ENCODE measurements around the gene ANTXRL. TPM values are rescaled to one million over a fixed set of nuclear protein-coding genes. Genes with fewer than 3 reads are reported as not detected.
"Not testable (repeated sequence)": the region's sequence is repeated elsewhere in the genome, so short reads cannot be mapped to it uniquely, and the experiment has no call there.

The ANTXRL gene
- total and polyA plus RNA-seq, 12 donors, result 0.22 to 6.3 (median 0.49) TPM; not detected in 7

DNA sequence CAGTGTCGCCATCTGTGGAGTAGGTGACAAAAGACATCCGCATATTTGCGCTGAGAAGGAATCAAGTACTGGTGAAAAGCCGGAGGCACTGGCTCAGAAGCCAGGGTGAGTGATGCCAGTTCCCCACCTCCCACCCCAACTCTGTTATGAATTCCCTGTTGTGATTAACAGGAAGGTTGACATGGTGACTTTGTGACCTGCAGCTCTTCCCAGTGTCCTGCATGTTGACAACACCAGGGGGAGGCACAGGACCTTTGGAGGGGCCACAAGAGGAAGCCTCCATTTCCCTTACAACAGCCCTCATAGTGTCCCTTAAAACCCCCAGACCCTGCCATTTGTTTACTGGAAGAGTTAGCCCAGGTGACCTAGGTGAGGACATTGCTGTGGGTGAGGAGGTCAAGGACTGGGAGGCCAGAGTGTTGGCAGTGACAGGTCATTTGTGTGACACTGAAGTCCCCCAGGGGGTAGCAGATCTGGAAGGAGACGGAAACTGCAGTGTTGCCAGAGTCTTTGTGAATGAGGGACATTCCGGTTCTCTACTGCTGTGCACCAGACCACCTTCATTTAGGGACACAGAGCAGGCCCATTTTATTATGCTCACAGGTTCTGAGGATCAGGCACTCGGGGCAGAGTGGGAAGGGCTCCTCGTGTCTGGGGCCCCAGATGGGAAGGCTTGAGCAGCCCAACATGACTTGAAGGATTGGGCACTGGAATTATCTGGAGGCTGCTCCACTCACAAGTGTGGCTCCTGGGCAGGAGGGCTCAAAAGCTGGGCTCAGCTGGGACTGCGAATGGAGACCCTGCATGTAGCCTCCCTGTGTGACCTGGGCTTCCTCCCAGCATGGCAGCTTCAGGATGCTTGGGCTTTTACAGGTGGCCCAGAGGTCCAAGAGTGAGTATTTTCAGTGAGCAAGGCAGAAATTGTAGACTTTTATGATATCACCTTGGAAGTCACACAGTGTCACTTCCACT, 13.0 kb upstream of the ANTXRL start:
- WGBS, 2 donors, result 83 to 87% methylated on average over 9 of the region's 9 CpGs
- DNase-seq (no peak), ATAC-seq (peak in 1 of 8 donors; percentile 41)

DNA sequence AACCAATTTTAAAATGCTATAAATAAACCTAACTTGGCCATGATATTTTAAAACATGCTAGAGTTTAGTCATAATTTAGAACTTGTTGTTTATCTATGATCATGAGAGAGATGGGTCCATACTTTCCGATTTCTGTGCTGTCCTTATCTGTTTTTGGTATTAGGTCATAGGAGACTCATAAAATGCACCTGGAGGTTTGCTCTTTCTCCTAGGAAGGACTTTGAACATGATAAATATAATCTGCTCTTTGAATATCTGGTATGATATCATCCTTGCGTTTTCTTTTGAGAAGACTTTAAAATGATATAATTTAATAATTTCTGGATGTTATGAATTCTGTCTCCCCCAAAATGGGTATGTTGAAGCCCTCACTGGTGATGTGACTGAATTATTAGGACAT, 9.0 kb upstream of the ANTXRL start:
- peaks cover 0 to 10% (median 0%) of the 10 kb centered on the region in 7 donors for H3K27me3 ChIP-seq
- peaks cover 0 to 6% (median 4%) of the 10 kb centered on the region in 9 donors for H3K4me1 ChIP-seq
- WGBS, 2 donors, result 67 to 87% methylated on average over 2 of the region's 2 CpGs
- TF ChIP-seq, protein P1, sequence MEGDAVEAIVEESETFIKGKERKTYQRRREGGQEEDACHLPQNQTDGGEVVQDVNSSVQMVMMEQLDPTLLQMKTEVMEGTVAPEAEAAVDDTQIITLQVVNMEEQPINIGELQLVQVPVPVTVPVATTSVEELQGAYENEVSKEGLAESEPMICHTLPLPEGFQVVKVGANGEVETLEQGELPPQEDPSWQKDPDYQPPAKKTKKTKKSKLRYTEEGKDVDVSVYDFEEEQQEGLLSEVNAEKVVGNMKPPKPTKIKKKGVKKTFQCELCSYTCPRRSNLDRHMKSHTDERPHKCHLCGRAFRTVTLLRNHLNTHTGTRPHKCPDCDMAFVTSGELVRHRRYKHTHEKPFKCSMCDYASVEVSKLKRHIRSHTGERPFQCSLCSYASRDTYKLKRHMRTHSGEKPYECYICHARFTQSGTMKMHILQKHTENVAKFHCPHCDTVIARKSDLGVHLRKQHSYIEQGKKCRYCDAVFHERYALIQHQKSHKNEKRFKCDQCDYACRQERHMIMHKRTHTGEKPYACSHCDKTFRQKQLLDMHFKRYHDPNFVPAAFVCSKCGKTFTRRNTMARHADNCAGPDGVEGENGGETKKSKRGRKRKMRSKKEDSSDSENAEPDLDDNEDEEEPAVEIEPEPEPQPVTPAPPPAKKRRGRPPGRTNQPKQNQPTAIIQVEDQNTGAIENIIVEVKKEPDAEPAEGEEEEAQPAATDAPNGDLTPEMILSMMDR (IDR thresholded peaks at IDR 0.05), result no peak
- ATAC-seq (no peak), DNase-seq (no peak)
- H3K27ac ChIP-seq, result no peak overlapping the region
- intact Hi-C loops (cut with DNase I), result no loop called here
- H3K36me3 ChIP-seq, result no peaks in the 10 kb centered on the region
- H3K4me3 ChIP-seq, result no peak overlapping the region
- H3K9me3 ChIP-seq, result no peaks in the 10 kb centered on the region

More for the DNA sequence above, 13.0 kb upstream of the ANTXRL start:
- Histone ChIP-seq H3K27ac (no peak overlapping the region), H3K4me3 (no peak overlapping the region), H3K36me3 (no peaks in the 10 kb centered on the region), H3K27me3 (peaks cover 0 to 5% (median 0%) of the 10 kb centered on the region in 7 donors), H3K9me3 (no peaks in the 10 kb centered on the region), H3K4me1 (no peaks in the 10 kb centered on the region)
- TF ChIP-seq, protein P1 (IDR thresholded peaks at IDR 0.05), result peak in 1 of 9 donors; percentile 16
- intact Hi-C loops (cut with DNase I), result no loop called here

DNA sequence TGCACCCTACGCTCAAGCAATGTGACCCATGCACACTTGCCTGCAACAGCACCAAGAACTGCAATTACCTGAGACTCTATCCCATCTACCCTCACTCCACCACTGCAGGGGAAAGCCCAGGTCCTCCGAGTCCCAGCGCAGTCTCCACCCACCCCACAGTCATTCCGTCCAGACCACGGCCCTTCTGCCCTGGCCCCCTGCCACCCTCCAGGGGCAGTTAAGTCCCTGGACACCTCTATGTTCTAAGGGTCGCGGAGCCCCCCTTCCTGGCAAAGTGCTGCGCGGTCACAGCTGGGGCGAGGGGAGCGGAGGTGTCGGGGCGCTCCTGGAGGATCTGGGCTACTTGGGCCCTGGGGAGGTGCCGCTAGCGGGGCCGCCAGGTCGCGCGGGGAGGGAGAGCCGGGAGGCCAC, 4.4 kb upstream of the ANTXRL start:
- not testable (repeated sequence) for H3K9me3 ChIP-seq, H3K36me3 ChIP-seq, H3K27me3 ChIP-seq, DNase-seq, ATAC-seq
- intact Hi-C loops (cut with DNase I), result loop anchor here in 2 of 10 donors (5.0 kb wide), 2 partner anchors 175 to 1100 kb away; partner anchors contain the start of gene ZNF488 (in 1 of the 2)
- peak overlapping the region in 1 of 10 donors; percentile 43 for H3K27ac ChIP-seq
- H3K4me3 ChIP-seq, result peak overlapping the region; percentile 20 to 70 (median 55)
- WGBS, 2 donors, result 3 to 6% methylated on average over 20 of the region's 20 CpGs
- H3K4me1 ChIP-seq, result peaks cover 0 to 28% (median 14%) of the 10 kb centered on the region in 9 donors

DNA sequence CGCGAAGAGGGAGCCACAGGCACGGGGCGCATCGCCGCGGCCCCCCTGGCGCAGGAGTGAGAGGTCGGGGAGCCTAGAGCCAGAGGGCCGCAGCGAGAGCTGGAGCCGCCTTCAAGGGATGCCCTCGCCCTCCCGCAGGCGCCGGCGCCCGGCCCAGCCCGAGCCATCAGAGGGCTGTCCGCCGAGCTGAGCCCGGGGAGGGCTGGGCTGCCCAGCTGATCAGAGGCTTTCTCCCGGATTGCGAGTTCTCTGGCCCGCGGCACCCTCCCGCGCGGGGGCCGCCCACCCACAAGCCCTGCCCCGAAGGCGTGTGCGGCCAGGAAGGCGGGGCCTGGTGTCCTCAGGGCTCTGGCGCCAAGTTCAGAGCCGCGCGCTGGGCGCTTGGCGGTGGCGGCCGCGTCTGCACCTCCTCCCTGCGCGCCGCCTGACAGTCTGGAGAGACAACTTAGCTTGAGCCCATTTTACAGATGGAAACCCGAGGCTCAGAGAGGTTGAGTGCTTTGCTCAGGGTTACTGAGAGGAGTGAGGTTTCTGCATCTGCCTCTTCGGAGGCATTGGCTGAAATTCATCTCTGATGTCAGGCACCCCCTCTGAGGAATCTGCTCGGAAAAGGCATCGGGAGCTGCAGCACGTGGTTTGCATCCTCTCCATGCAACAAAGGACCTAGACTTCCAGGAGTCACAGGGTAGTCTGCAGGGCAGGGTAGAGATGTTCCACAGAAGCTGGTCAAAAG, 3.8 kb upstream of the ANTXRL start:
- peak overlapping the region; percentile 20 to 70 (median 55) for H3K4me3 ChIP-seq
- ATAC-seq (peak; percentile 83 to 95 (median 94)), DNase-seq (peak; percentile 78 to 88)
- H3K9me3 ChIP-seq, result no peaks in the 10 kb centered on the region
- intact Hi-C loops (cut with DNase I), result loop anchor here in 2 of 10 donors (5.0 kb wide), 2 partner anchors 176 to 1099 kb away; partner anchors contain the start of gene ZNF488 (in 1 of the 2)
- H3K27me3 ChIP-seq, result peaks cover 0 to 6% (median 0%) of the 10 kb centered on the region in 7 donors
- TF ChIP-seq, protein P1 (IDR thresholded peaks at IDR 0.05), result peak in 1 of 9 donors; percentile 10
- no peaks in the 10 kb centered on the region for H3K36me3 ChIP-seq
- H3K4me1 ChIP-seq, result peaks cover 0 to 28% (median 14%) of the 10 kb centered on the region in 9 donors
- 10 to 12% methylated on average over 38 to 44 of the region's 51 CpGs for WGBS, 2 donors
- H3K27ac ChIP-seq, result peak overlapping the region in 1 of 10 donors; percentile 43

Measured in heart right ventricle (tissue), 16 donors.